ENCODE data around the gene SSNA1. TPM values are rescaled to one million over a fixed set of nuclear protein-coding genes. Genes with fewer than 3 reads are reported as not detected.
A peak's percentile ranks its signal among the peaks of the same experiment; 100 is the strongest.

The SSNA1 gene
- total and polyA plus RNA-seq, 9 of the 15 experiments (the other 6 are each of a cell fraction or from before 2014, with no cell fraction given), result 1.9 to 130 (median 57.1) TPM

DNA sequence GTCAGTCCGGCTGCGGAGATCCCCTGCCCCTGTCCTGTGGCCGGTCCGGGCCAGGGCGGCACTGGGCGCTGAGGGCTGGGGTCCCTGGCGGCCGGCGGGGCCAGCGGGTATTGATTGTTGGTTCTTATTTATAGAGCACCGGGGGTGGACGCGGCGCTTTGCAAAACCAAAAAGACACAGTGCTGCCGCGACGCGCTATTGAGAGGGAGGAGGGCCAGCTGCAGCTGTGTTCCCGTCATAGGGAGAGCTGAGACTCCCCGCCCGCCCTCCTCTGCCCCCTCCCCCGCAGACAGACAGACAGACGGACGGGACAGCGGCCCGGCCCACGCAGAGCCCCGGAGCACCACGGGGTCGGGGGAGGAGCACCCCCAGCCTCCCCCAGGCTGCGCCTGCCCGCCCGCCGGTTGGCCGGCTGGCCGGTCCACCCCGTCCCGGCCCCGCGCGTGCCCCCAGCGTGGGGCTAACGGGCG, 21.2 kb upstream of the SSNA1 start:
- Histone ChIP-seq H3K4me3 (no peak overlapping the region), H4K20me1 (replicated peaks; ENCODE audit: control insufficient read depth, insufficient read depth, low read length) (no peaks in the 10 kb centered on the region; the same call in 1 of the 2 replicates), H2AFZ (ENCODE audit: low read depth, low read length) (no peak overlapping the region), H3K4me1 (replicated peaks in 1 of 2; ENCODE audit: control insufficient read depth in 2 of 2, insufficient read depth in 2 of 2, low read length in 2 of 2) (peaks cover 0 to 98% of the 10 kb centered on the region in 2 experiments; a peak in 2 of 5 replicates), H3K4me2 (ENCODE audit: insufficient read depth, low read length) (no peak overlapping the region), H3K9me1 (ENCODE audit: control insufficient read depth, insufficient read depth, low read length) (no peaks in the 10 kb centered on the region), H3K27me3 (ENCODE audit: control insufficient read depth in 2 of 2, insufficient read depth in 2 of 2, low read length in 2 of 2) (peaks cover 29 to 55% of the 10 kb centered on the region in 2 experiments; a peak in 4 of 5 replicates), H3K9me3 (replicated peaks; ENCODE audit: control insufficient read depth, insufficient read depth, low read depth, low read length) (no peaks in the 10 kb centered on the region), H3K27ac (ENCODE audit: extremely low read depth, low read depth, low read length) (no peak overlapping the region), H3K79me2 (ENCODE audit: control insufficient read depth, insufficient read depth, low read length) (no peaks in the 10 kb centered on the region), H3K9ac (ENCODE audit: insufficient read depth in 1 of 2, low read depth in 2 of 2, low read length in 2 of 2) (no peak overlapping the region), H3K36me3 (ENCODE audit: control insufficient read depth, insufficient read depth, low read length) (no peaks in the 10 kb centered on the region)
- WGBS (ENCODE audit: insufficient coverage, low coverage, missing lambda C conversion rate), result 3% methylated on average over 6 of the region's 44 CpGs
- ATAC-seq, result no peak
- in situ Hi-C loops (cut with MboI), result no loop called here
- TF ChIP-seq IRF1 (CRISPR knock-in tag; IDR thresholded peaks at IDR 0.05; ENCODE audit: borderline replicate concordance) (no peak), SAFB (IDR thresholded peaks at IDR 0.05; ENCODE audit: borderline replicate concordance, low read depth, low read length) (0 out of 2 replicates have a peak, but pooled peaks have one; percentile 26), ZNF263 (CRISPR knock-in tag; IDR thresholded peaks at IDR 0.05; ENCODE audit: borderline replicate concordance) (0 out of 2 replicates have a peak, but pooled peaks have one; percentile 41), FOXO4 (CRISPR knock-in tag; IDR thresholded peaks at IDR 0.05) (no peak), ATF7 (IDR thresholded peaks at IDR 0.05) (no peak), CUX1 (CRISPR knock-in tag; IDR thresholded peaks at IDR 0.05) (no peak), PHTF2 (CRISPR knock-in tag; IDR thresholded peaks at IDR 0.05) (no peak)
- POLR2A ChIA-PET, result interaction anchor here (0.5 kb wide), 1 partner anchor 150 kb away, joined by 3 read pairs; no protein-coding TSS in a partner anchor
- peak; percentile 41 to 69 (median 55) for DNase-seq (ENCODE audit: extremely low read depth in 1 of 4, low spot score in 3 of 4)
- no TSS peak for BruUV-seq (replicated peaks)
- intact Hi-C loops (cut with micrococcal nuclease), result no loop called here
- CTCF ChIA-PET (ENCODE audit: low intra/inter-chr PET ratio), result no interaction called here
- FAIRE-seq, result no peak
